Suprapubic skin (tissue), 4 donors: ENCODE data around the gene PSMG4. TPM values are rescaled to one million over a fixed set of nuclear protein-coding genes. Genes with fewer than 3 reads are reported as not detected.

ENCODE experiments used
- DNase-seq, 2 donors: peaks; one replicate each; pipeline ENCODE4 v3.0.0-alpha.2; 2019; ENCODE audit warnings: low spot score in 2 of 2
- H3K27ac ChIP-seq: fragments of 200-600 bp; sonication (generic); one replicate; pipeline ENCODE4 v1.5.1; 2019
- H3K27me3 ChIP-seq: fragments of 200-600 bp; sonication (generic); one replicate; pipeline ENCODE4 v1.5.1; 2019
- H3K36me3 ChIP-seq: fragments of 200-600 bp; sonication (generic); one replicate; pipeline ENCODE4 v1.5.1; 2019
- H3K4me1 ChIP-seq: fragments of 200-600 bp; sonication (generic); one replicate; pipeline ENCODE4 v1.5.1; 2019
- H3K4me3 ChIP-seq: fragments of 200-600 bp; sonication (generic); one replicate; pipeline ENCODE4 v1.5.1; 2019; ENCODE audit warnings: mild to moderate bottlenecking
- H3K9me3 ChIP-seq: fragments of 200-600 bp; sonication (generic); one replicate; pipeline ENCODE4 v1.5.1; 2019
- CTCF ChIP-seq, 2 donors: fragments of 200-600 bp in 1 of 2; fragments of 450-650 bp in 1 of 2; sonication (generic) in 1 of 2; IDR thresholded peaks; one replicate each; pipeline ENCODE4 v1.5.1; 2016 to 2019; ENCODE audit warnings: antibody characterized with exemption in 2 of 2, mild to moderate bottlenecking in 1 of 2, moderate library complexity in 1 of 2
- EP300 ChIP-seq: sonication (generic); formaldehyde crosslinking; IDR thresholded peaks from one replicate; pipeline ENCODE4 v1.6.1; 2017; ENCODE audit warnings: antibody characterized with exemption
- POLR2A ChIP-seq, 2 donors: fragments of 450-650 bp; IDR thresholded peaks; one replicate each; pipeline ENCODE4 v1.6.1; 2017; ENCODE audit warnings: antibody characterized with exemption in 2 of 2, mild to moderate bottlenecking in 2 of 2, moderate library complexity in 2 of 2
- POLR2AphosphoS5 ChIP-seq, 3 donors: sonication (generic); formaldehyde crosslinking; IDR thresholded peaks; one replicate each; pipeline ENCODE4 v1.6.1; 2017; ENCODE audit warnings: antibody characterized with exemption in 3 of 3
- WGBS: methylation state at CpG from one replicate; pipeline ENCODE4 v1.1.5; 2018; 5-methylcytosine and 5-hydroxymethylcytosine counted together
- total RNA-seq, 4 donors: library from RNA; depleted of rRNA; stranded (reverse); fragments of >200 nt; gene quantifications; one replicate each; pipeline ENCODE4 v1.1.0, GENCODE V29; 2016

PSMG4 gene
- total RNA-seq, 4 donors from 2014 or later = 11.4 to 32.6 (median 21.1) TPM

GRCh38 chr6:3290149-3290930 lies 31.6 kb downstream of the PSMG4 start:
- DNase-seq = peak; percentile 9 to 55
- Histone ChIP-seq H3K27ac (no peak overlapping the region), H3K4me3 (no peak overlapping the region), H3K36me3 (peaks cover 28% of the 10 kb centered on the region), H3K27me3 (no peaks in the 10 kb centered on the region), H3K4me1 (peaks cover 4% of the 10 kb centered on the region), H3K9me3 (no peaks in the 10 kb centered on the region)
- TF ChIP-seq POLR2A (IDR thresholded peaks at IDR 0.05) = no peak
- WGBS = 86% methylated on average over 15 of the region's 15 CpGs

GRCh38 chr6:3290931-3291211 lies 32.1 kb downstream of the PSMG4 start:
- Histone ChIP-seq H3K4me3 (no peak overlapping the region), H3K9me3 (no peaks in the 10 kb centered on the region), H3K27ac (no peak overlapping the region), H3K27me3 (no peaks in the 10 kb centered on the region), H3K36me3 (peaks cover 29% of the 10 kb centered on the region), H3K4me1 (peaks cover 4% of the 10 kb centered on the region)
- DNase-seq = peak; percentile 40 to 43
- 72% methylated on average over 11 of the region's 11 CpGs for WGBS
- TF ChIP-seq CTCF (IDR thresholded peaks at IDR 0.05) (no peak), POLR2AphosphoS5 (IDR thresholded peaks at IDR 0.05) (no peak)

GRCh38 chr6:3291346-3291745 lies 32.6 kb downstream of the PSMG4 start:
- H3K27ac ChIP-seq = no peak overlapping the region
- TF ChIP-seq POLR2AphosphoS5 (IDR thresholded peaks at IDR 0.05) = no peak
- no peak for TF ChIP-seq POLR2A (IDR thresholded peaks at IDR 0.05)
- no peak for TF ChIP-seq CTCF (IDR thresholded peaks at IDR 0.05)
- TF ChIP-seq EP300 = no peak
- 92% methylated on average over 4 of the region's 4 CpGs for WGBS
- peaks cover 4% of the 10 kb centered on the region for H3K4me1 ChIP-seq
- H3K9me3 ChIP-seq = no peaks in the 10 kb centered on the region
- no peak for DNase-seq
- no peaks in the 10 kb centered on the region for H3K27me3 ChIP-seq
- H3K4me3 ChIP-seq = no peak overlapping the region
- H3K36me3 ChIP-seq = peaks cover 33% of the 10 kb centered on the region

GRCh38 chr6:3291987-3292386 lies 33.2 kb downstream of the PSMG4 start:
- WGBS = 85% methylated on average over 7 of the region's 7 CpGs
- peaks cover 33% of the 10 kb centered on the region for H3K36me3 ChIP-seq
- H3K4me3 ChIP-seq = no peak overlapping the region
- H3K27ac ChIP-seq = no peak overlapping the region
- no peak for TF ChIP-seq EP300
- no peak for TF ChIP-seq POLR2A (IDR thresholded peaks at IDR 0.05)
- no peak for TF ChIP-seq POLR2AphosphoS5 (IDR thresholded peaks at IDR 0.05)
- TF ChIP-seq CTCF (IDR thresholded peaks at IDR 0.05) = no peak
- peaks cover 4% of the 10 kb centered on the region for H3K4me1 ChIP-seq
- no peaks in the 10 kb centered on the region for H3K27me3 ChIP-seq
- H3K9me3 ChIP-seq = no peaks in the 10 kb centered on the region
- DNase-seq = peak in 1 of 2 donors; percentile 26

GRCh38 chr6:3292431-3293197 lies 33.9 kb downstream of the PSMG4 start:
- Histone ChIP-seq H3K27me3 (no peaks in the 10 kb centered on the region), H3K9me3 (no peaks in the 10 kb centered on the region), H3K4me3 (no peak overlapping the region), H3K4me1 (no peaks in the 10 kb centered on the region), H3K36me3 (peaks cover 37% of the 10 kb centered on the region), H3K27ac (no peak overlapping the region)
- 86% methylated on average over 12 of the region's 32 CpGs for WGBS
- peak; percentile 40 to 59 for DNase-seq
- TF ChIP-seq POLR2A (IDR thresholded peaks at IDR 0.05) (no peak), EP300 (no peak), CTCF (IDR thresholded peaks at IDR 0.05) (no peak), POLR2AphosphoS5 (IDR thresholded peaks at IDR 0.05) (no peak)
